ENCODE results near the gene SPINT3. TPM values are rescaled to one million over a fixed set of nuclear protein-coding genes. Genes with fewer than 3 reads are reported as not detected.

The SPINT3 gene
- total and polyA plus RNA-seq, 2 of the 8 experiments (the other 6 are each of a cell fraction or from before 2014, with no cell fraction given): not detected

DNA sequence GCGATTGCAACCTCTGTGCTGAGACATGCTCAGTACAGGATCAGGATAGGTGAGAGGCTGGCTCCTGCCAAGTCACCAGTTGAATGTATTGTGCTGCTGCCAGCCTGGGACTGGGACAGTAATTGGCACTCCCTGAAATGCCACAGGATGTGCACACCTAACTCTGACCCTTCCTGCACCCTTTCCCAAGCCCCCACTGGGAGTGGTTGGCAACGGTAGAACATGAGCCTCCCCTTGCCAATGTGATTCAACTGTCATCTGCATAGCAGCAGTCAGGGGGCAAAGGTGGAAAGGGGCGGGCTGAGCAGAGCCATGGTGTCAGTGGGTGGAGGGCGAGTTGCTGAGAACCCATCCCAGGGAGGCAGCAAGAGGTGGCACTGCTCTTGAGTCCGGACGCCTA, 15.4 kb downstream of the SPINT3 start:
- no peak overlapping the region for H4K5ac ChIP-seq (ENCODE audit: insufficient read length, low read depth, low read length)
- no peaks in the 10 kb centered on the region for H3K79me1 ChIP-seq (ENCODE audit: low read depth, low read length)
- H3K79me2 ChIP-seq (ENCODE audit: control insufficient read depth in 1 of 2, insufficient read depth in 2 of 2, low read length in 2 of 2): no peaks in the 10 kb centered on the region
- H2BK5ac ChIP-seq (ENCODE audit: low read depth, low read length): no peak overlapping the region
- DNase-seq (ENCODE audit: low read depth in 1 of 2, low spot score in 2 of 2): no peak
- WGBS, 2 experiments (ENCODE audit: extremely low coverage in 1 of 2, insufficient coverage in 1 of 2, insufficient read length in 1 of 2, insufficient replicate concordance in 2 of 2, low coverage in 1 of 2, low lambda C conversion rate in 2 of 2, missing lambda C conversion rate in 1 of 2): 87% methylated on average over 6 of the region's 6 CpGs; no CpG with 5 or more reads in 1 of the 2 experiments
- H3K14ac ChIP-seq (ENCODE audit: insufficient read length): no peak overlapping the region
- H3K27me3 ChIP-seq (replicated peaks in 1 of 4; ENCODE audit: control insufficient read depth in 3 of 4, extremely low read depth in 1 of 4, insufficient read depth in 3 of 4, low read length in 3 of 4): no peaks in the 10 kb centered on the region
- no peak overlapping the region for H2AFZ ChIP-seq (ENCODE audit: low read length)
- no peaks in the 10 kb centered on the region for H4K20me1 ChIP-seq (replicated peaks in 1 of 2; ENCODE audit: control insufficient read depth in 1 of 2, insufficient read depth in 2 of 2, low read length in 2 of 2)
- no peak overlapping the region for H3K23ac ChIP-seq (ENCODE audit: insufficient read length)
- H2BK120ac ChIP-seq (replicated peaks; ENCODE audit: low read depth, low read length): no peak overlapping the region
- no peaks in the 10 kb centered on the region for H3K23me2 ChIP-seq (ENCODE audit: low read depth, low read length)
- H4K8ac ChIP-seq (ENCODE audit: extremely low read depth, insufficient read depth, low read length): peak overlapping the region; percentile 35; the same call in 1 of the 2 replicates
- H3K36me3 ChIP-seq (ENCODE audit: control insufficient read depth in 2 of 4, insufficient read depth in 4 of 4, low read length in 3 of 4): no peaks in the 10 kb centered on the region
- no peak overlapping the region for H2BK20ac ChIP-seq (ENCODE audit: low read length)
- no peak overlapping the region for H2AK5ac ChIP-seq (ENCODE audit: low read depth, low read length)
- H3K9me3 ChIP-seq (ENCODE audit: insufficient read depth in 2 of 2, low read depth in 1 of 2, low read length in 1 of 2): no peaks in the 10 kb centered on the region
- no peak overlapping the region for H3K4me3 ChIP-seq (ENCODE audit: extremely low read depth in 1 of 4, insufficient read depth in 2 of 4, low read depth in 3 of 4, low read length in 4 of 4)
- CTCF ChIA-PET (ENCODE audit: partially characterized antibody): interaction anchor here (1.0 to 2.7 kb wide), 6 partner anchors 14 to 271 kb away, joined by 3 to 22 read pairs (median 4); no protein-coding TSS in a partner anchor
- H3K9ac ChIP-seq (replicated peaks in 1 of 4; ENCODE audit: extremely low read depth in 1 of 4, low read depth in 3 of 4, low read length in 3 of 4): no peak overlapping the region
- POLR2A ChIA-PET (ENCODE audit: partially characterized antibody): interaction anchor here (1.0 kb wide), 1 partner anchor 29 kb away, joined by 3 read pairs; no protein-coding TSS in a partner anchor
- no peak for FAIRE-seq
- no peak overlapping the region for H4K91ac ChIP-seq (replicated peaks; ENCODE audit: insufficient read length, low read length)
- peak overlapping the region; percentile 42; the same call in 1 of the 2 replicates for H3K18ac ChIP-seq (ENCODE audit: extremely low read depth, low read length)
- no peak overlapping the region for H3K4me2 ChIP-seq (ENCODE audit: insufficient read depth in 1 of 2, low read depth in 2 of 2, low read length in 2 of 2)
- H2BK15ac ChIP-seq (ENCODE audit: low read length): no peak overlapping the region
- H3K56ac ChIP-seq (replicated peaks; ENCODE audit: insufficient read length, low read depth, low read length): no peak overlapping the region
- H3K4ac ChIP-seq (replicated peaks; ENCODE audit: insufficient read length, low read depth, low read length): no peak overlapping the region
- H3K4me1 ChIP-seq (replicated peaks in 1 of 4; ENCODE audit: control insufficient read depth in 3 of 4, insufficient read depth in 4 of 4, low read length in 3 of 4): 0 out of 7 replicates have a peak, but pooled peaks cover 0 to 3% (median 0%) of the 10 kb centered on the region in 4 experiments
- no peak overlapping the region for H3K27ac ChIP-seq (ENCODE audit: low read depth, low read length)
- 0 out of 2 replicates have a peak overlapping the region, but pooled peaks have one; percentile 46 for H2BK12ac ChIP-seq (ENCODE audit: low read depth, low read length)
- TF ChIP-seq TBP (IDR thresholded peaks at IDR 0.05; ENCODE audit: low read depth, low read length) (no peak), SP4 (IDR thresholded peaks at IDR 0.05; ENCODE audit: low read length) (no peak), CBX5 (IDR thresholded peaks at IDR 0.05; ENCODE audit: low read depth, low read length) (no peak), CTBP2 (IDR thresholded peaks at IDR 0.05; ENCODE audit: borderline replicate concordance, insufficient read depth, insufficient read length, low read length) (no peak), GABPA (IDR thresholded peaks at IDR 0.05; ENCODE audit: borderline replicate concordance, insufficient read depth, low read length) (no peak), TAF7 (optimal IDR thresholded peaks at IDR 0.05; ENCODE audit: borderline replicate concordance, low read depth, low read length) (no peak)
- TF ChIP-seq, protein P1, sequence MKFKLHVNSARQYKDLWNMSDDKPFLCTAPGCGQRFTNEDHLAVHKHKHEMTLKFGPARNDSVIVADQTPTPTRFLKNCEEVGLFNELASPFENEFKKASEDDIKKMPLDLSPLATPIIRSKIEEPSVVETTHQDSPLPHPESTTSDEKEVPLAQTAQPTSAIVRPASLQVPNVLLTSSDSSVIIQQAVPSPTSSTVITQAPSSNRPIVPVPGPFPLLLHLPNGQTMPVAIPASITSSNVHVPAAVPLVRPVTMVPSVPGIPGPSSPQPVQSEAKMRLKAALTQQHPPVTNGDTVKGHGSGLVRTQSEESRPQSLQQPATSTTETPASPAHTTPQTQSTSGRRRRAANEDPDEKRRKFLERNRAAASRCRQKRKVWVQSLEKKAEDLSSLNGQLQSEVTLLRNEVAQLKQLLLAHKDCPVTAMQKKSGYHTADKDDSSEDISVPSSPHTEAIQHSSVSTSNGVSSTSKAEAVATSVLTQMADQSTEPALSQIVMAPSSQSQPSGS (IDR thresholded peaks at IDR 0.05; ENCODE audit: low read length): no peak
- TF ChIP-seq, protein P2, sequence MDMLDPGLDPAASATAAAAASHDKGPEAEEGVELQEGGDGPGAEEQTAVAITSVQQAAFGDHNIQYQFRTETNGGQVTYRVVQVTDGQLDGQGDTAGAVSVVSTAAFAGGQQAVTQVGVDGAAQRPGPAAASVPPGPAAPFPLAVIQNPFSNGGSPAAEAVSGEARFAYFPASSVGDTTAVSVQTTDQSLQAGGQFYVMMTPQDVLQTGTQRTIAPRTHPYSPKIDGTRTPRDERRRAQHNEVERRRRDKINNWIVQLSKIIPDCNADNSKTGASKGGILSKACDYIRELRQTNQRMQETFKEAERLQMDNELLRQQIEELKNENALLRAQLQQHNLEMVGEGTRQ (IDR thresholded peaks at IDR 0.05; ENCODE audit: low read length): no peak
